IPS-20b (cell line): ENCODE measurements around the gene SNAPC2.

Source experiments
- H3K27ac ChIP-seq: one replicate; pipeline ENCODE4 v1.5.1; 2013; ENCODE audit warnings: low read length
- H3K27me3 ChIP-seq: 2 replicates; pipeline ENCODE4 v1.6.1; 2013; ENCODE audit warnings: mild to moderate bottlenecking, low read length, inconsistent platforms; ENCODE audit not compliant: insufficient read depth
- H3K36me3 ChIP-seq: 2 replicates; pipeline ENCODE4 v1.6.1; 2013; ENCODE audit warnings: low read depth, mild to moderate bottlenecking, inconsistent platforms, low read length, moderate library complexity; ENCODE audit not compliant: insufficient read depth
- H3K4me1 ChIP-seq: 2 replicates; pipeline ENCODE4 v1.6.1; 2013; ENCODE audit warnings: mild to moderate bottlenecking, control low read depth, inconsistent platforms, low read length, moderate library complexity; ENCODE audit not compliant: insufficient read depth
- H3K4me3 ChIP-seq: 2 replicates; pipeline ENCODE4 v1.5.1; 2013; ENCODE audit warnings: mild to moderate bottlenecking, low read length, inconsistent platforms
- H3K9ac ChIP-seq: 2 replicates; pipeline ENCODE4 v1.6.1; 2013; ENCODE audit warnings: low read depth, mild to moderate bottlenecking, inconsistent platforms, low read length, moderate library complexity
- H3K9me3 ChIP-seq: 2 replicates; pipeline ENCODE4 v1.6.1; 2013; ENCODE audit warnings: mild to moderate bottlenecking, low read depth, low read length, inconsistent platforms; ENCODE audit not compliant: insufficient read depth

The SNAPC2 gene

DNA sequence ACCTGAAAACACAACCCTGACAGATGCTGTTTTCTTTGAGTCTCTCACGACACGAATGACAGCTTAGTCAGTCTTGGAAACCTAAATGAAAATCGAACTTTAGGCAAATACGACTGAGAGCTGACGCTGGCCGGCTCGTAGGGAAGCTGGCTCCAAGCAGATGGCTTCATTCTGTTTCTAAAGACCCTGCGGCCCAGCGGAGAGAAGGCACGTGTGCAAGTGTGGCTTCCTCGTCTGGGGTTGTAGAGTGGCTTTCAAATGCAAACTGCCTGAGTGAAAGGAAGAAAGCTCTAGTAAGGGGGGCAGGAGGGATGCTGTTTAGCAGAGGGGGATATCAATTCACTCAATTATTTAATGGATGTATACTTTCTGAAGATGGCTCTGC, 49.4 kb downstream of the SNAPC2 start:
- no peaks in the 10 kb centered on the region for H3K9me3 ChIP-seq
- no peak overlapping the region for H3K4me3 ChIP-seq
- peak overlapping the region; percentile 31; the same call in 1 of the 2 replicates for H3K9ac ChIP-seq
- H3K36me3 ChIP-seq = peaks cover 81% of the 10 kb centered on the region
- no peak overlapping the region for H3K27ac ChIP-seq
- H3K27me3 ChIP-seq = no peaks in the 10 kb centered on the region
- peaks cover 6% of the 10 kb centered on the region; the same call in 1 of the 2 replicates for H3K4me1 ChIP-seq

- Histone ChIP-seq H3K36me3 (peaks cover 80% of the 10 kb centered on the region), H3K9ac (0 out of 2 replicates have a peak overlapping the region, but pooled peaks have one; percentile 1), H3K27ac (no peak overlapping the region), H3K9me3 (no peaks in the 10 kb centered on the region), H3K4me1 (peaks cover 6% of the 10 kb centered on the region; the same call in 1 of the 2 replicates), H3K27me3 (no peaks in the 10 kb centered on the region), H3K4me3 (no peak overlapping the region)
Measured at GRCh38 chr19:7970716-7971448, 50.7 kb downstream of the SNAPC2 start.

- H3K9ac ChIP-seq = 0 out of 2 replicates have a peak overlapping the region, but pooled peaks have one; percentile 1
- H3K4me1 ChIP-seq = peaks cover 6% of the 10 kb centered on the region; the same call in 1 of the 2 replicates
- H3K4me3 ChIP-seq = no peak overlapping the region
- H3K9me3 ChIP-seq = no peaks in the 10 kb centered on the region
- no peak overlapping the region for H3K27ac ChIP-seq
- peaks cover 76% of the 10 kb centered on the region for H3K36me3 ChIP-seq
- H3K27me3 ChIP-seq = no peaks in the 10 kb centered on the region
Measured at GRCh38 chr19:7971553-7972520, 51.7 kb downstream of the SNAPC2 start.
